Endometrium (tissue), 2 donors: ENCODE measurements around the gene OBSCN.

Source experiments
- FAIRE-seq: peaks from 2 replicates; lab custom pipeline; 2012; peaks lifted over from hg19 to GRCh38; lab: Jason Lieb, UNC
- donor health status: control.
- donor health status: control.

The OBSCN gene

DNA sequence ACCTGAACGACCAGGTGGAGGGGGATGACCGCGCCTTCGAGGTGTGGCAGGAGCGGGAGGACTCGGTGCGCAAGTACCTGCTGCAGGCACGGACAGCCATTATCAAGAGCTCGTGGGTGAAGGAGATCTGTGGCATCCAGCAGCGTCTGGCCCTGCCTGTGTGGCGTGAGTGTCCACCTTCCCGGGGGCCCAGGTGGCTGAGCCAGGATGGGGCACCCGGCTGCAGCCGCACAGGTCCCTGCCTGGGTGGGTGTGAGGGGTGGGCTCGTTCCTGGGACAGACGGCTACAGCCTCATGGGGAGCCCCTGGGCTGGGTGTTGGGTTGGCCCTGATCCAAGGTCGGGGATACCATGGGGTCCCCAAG, 133.6 kb downstream of the OBSCN start:
- FAIRE-seq, result no peak

DNA sequence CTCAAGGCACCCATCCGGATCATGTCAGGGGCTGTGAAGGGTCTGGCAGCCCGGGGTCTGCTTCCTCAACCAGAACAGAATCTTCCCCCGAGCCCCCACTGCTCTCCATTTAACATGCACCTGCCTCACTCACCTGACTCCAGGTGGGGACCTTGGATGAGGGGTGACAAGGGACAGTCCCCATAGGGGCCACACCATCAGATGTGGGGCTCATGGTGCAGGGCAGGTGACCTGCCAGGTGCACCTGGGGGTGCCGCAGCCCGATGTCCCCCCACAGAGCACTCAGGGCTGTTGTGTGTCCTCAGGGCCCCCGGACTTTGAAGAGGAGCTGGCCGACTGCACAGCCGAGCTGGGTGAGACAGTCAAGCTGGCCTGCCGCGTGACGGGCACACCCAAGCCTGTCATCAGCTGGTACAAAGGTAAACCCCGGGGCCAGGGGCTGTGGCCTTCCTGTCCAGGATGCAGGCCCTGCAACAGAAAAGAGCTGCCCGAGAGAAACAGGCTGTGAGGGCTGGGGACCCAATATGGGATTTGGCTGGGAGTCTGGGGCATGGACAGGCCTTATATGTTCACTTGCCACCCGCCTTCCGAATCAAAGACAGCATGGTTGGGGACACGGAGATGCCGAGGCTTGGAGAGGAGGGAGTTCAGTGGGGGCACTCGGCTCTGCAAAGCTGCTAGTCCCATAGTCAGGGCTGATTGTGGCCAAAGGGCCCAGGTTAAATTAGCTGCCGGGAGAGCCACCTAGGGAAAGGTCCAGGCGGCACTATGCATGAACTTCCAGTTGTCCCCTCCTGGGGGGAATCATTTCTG, 134.2 kb downstream of the OBSCN start:
- no peak for FAIRE-seq

DNA sequence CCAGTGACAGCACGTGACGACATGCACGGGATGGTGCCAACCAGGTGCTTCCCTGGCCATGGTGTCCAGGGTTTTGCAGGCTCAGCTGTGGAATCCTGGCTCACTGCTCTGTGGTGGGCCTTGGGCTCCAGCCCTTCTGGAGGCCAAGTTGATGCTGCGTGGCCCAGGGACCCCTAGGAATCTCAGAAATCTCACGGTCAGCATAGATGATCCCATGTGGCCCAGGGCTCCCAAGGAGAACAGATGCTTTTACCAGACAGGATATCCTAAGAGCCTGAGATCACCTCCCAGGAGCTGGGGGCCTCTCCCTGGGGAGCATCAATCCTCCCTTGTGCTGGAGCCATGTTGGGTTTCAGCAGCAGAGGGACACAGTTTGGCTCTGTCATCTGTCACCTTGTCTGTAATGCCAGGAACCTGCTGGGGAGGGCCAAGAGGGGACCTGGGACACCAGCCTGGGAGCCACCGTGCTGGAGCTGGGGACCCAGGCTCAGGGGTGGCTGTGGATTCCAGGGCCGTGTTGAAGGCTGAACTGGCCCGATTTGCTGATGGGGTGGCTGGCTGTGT, 134.9 kb downstream of the OBSCN start:
- no peak for FAIRE-seq

DNA sequence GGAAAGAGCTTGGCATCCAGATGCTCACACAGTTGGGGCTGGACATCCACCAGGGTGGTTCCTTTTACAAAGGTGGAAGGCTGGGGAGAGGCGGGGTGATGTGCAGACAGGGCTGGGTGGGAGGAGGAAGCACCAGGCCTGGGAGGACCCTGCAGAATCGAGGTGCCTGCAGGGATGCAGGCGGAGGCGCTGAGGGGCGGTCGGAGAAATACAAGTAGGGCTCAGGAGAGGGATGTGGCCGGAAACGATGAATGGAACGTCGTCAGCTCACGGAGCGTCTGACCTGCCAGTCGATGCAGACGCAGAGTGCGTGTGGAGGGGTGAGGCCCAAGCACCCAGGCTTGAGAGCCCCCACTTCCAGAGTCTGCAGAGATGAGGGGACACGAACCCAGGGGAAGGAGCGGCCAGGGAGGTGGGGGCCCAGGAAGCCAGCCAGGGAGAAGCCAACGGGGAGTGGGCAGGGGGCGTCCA, 135.4 kb downstream of the OBSCN start:
- no peak for FAIRE-seq

DNA sequence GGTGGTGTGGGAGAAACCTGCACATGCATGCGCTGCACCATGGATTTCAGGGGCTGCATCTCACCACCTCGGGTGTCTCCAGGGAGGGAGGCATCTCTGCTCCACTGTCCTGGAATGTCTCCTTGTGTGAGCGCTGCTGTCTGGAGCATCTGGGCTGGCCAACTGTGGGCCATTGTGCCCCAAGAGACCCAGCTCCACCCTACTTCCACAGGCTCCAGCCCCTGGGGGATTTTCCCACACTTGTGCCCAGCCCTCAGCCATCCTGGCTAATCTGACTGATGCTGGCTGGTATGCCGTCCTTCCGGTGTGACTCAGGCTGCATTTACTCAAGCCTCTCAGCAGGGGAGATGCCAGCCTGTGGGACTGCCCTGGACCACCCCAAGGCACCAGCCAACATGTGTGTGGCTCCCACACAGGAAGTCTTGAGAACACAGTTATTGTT, 136.8 kb downstream of the OBSCN start:
- no peak for FAIRE-seq

DNA sequence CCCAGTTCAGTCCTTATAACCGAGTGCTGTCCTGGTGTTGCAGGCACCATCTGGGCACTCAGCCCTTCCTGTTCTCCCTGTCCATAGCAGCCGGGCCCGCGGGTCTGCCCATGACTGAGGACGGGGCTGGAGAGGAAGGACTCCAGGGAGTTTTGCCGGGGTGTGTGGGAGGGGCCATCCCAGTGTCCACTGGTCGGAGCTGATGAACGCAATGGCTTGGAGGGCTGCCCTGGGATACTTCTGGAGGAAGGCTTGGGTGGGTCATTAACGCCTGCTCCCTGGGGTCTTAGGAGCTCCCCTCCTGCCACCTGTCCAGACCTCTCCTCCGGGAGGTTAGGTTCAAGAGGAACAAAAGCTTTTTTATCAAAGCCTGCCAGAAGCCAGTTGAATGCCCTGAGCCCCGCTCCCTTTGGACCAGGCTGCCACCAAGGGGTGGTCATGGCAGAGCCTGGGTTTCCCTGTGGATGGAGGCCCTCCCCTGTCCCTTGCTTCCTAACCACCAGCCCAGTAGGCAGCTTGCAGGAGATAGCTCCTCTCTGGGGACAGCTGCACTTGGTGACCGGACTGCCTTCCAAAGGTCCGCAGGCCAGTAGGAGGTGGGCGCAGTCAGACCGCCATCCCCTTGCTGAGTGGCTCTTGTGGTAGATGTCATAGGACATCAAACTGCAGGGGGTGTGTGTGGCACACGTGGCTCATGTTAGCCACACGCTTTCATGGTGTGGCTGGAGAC, 137.5 kb downstream of the OBSCN start:
- FAIRE-seq, result no peak

DNA sequence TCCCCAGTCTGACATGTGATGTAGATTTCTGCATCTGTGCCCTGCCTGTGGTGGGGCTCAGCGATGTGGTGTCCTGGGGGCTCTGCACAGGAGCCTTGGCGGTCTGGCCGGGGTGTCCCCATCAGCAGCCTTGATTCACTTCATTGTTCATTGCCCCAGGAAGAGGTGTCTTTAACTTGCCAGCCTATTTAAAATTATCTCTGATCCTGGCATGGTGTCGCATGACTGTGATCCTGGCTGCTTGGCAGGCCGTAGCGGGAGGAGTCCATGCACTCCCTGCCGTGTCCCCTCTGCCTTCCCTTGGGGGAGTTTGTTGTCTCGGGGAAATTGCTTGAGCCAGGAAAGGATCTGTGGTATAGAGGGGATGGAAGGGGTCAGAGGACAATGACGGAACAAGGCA, 138.9 kb downstream of the OBSCN start:
- FAIRE-seq, result no peak

DNA sequence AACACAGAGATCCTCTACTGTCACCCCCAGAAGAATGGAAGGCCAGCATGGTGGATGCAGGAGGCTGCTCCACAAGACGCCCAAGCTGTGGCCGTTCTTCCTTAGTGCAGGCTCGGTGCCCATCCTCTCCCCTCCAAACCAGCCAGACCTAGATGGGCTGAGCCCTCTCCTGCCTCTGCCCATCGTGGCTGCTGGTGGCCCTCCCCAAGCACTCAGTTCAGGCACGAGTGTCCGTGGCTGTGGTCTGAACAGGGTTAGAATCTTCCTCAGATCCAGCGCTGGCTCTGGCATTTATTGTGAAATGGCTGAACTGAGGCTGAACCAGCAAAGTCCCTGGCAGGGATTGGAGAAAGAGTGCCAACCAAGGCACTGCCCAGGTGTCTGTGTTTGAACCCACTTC, 139.3 kb downstream of the OBSCN start:
- no peak for FAIRE-seq

DNA sequence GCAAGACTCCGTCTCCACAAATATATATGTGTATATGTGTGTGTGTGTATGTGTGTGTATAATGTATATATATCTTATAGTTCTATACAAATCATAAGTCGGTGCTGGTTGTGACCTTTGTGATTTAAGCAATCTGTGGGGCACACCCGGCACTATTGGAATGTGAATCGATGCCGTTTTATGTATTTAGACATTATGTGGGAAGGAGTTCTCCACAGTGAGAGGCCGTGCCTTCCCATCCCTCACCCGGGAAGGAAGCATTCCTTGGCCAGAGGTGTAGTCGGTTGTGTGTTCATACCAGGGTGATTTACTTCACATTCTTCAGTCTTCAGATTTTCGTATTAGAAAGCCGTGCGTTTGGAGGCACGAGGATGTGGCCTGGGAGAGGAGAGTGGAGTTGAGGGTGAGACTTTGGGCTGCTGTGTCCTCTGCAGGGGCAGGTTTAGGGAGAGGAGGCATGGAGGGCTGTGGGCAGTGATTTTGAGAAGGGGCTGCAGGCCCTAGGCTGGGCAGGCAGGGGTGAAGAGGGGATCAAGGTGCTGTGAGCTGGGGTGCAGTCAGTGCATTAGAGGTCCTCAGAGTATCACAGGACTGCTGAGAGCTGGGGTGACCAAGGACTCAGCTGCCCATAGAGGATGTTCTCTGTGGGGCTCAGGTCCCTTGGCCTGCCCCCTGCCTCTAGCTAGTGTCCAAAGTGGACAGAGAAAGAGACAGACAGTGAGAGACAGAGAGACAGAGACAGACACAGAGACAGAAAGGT, 141.0 kb downstream of the OBSCN start:
- no peak for FAIRE-seq

DNA sequence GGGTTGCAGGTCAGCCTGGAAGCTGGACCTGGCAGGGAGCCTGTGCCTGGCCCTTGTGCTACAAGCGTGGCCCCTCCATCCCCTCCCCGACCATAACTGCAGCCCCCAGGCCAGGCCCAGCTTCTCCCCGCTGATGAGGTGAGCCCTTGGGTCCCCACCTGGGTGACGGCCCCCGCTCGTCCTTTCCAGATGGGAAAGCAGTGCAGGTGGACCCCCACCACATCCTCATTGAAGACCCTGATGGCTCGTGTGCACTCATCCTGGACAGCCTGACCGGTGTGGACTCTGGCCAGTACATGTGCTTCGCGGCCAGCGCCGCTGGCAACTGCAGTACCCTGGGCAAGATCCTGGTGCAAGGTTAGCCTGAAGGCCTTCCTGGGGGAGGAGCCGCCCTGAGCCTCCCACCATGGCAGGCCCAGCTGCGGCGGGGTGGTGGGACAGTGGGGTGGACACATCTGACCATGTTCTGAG, 141.9 kb downstream of the OBSCN start:
- FAIRE-seq, result no peak

DNA sequence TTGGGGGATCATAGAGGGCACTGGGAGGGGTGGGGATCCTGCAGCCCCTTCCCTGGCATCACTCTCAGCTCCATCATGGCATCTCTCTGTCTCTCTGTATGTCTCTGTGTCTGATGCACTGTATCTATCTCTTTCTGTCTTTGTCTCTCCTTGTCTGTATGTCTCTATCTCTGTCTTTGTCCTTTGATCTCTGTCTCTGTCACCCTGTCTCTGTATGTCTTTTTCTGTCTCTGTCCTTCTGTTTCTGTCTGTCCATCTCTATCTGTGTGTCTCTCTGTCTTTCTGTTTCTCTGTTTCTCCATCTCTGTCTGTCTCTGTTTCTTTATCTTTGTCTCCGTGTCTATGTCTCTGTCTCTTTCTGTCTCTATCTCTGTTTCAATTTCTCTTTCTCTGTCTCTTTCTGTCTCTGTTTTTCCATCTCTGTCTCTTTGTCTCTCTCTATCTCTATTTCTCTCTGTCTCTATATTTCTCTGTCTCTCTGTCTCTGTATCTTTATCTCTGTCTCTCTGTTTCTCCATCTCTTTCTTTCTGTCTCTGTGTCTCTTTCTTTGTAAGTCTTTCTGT, 142.4 kb downstream of the OBSCN start:
- FAIRE-seq, result no peak

DNA sequence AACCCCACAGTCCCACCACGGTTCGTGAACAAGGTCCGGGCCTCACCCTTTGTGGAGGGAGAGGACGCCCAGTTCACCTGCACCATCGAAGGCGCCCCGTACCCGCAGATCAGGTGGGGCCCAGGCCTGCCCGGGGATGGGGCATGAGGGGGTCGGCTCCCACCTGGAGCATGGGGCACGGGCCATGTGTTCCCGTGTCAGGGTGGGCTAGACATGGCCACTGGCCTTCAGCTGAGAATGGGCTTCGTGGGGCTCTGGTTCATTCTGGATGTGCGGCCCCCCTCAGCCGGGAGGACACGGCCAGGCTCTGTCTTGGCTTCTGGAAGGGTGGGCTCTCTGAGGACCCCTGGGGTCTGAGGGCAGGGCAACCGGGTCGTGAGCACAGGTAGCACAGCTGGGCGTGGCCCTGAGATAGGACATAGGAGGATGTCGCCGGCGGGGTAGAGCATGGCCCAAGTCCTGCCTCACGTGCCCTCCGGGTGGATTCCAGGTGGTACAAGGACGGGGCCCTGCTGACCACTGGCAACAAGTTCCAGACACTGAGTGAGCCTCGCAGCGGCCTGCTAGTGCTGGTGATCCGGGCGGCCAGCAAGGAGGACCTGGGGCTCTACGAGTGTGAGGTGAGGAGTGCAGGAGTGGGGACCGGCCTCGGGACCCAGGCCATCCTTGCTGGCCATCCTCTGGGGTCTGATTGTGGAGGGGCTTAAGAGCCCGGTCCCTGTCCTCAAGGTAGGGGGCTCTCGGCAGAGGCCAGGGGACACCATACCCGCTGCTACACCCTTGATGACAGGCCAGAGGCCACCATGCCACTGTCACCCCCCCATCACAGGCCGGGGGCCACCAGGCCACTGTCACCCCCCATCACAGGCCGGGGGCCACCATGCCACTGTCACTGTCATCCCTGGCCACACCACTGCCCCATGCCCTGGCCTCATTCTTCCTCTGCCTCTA, 143.3 kb downstream of the OBSCN start:
- FAIRE-seq, result no peak

DNA sequence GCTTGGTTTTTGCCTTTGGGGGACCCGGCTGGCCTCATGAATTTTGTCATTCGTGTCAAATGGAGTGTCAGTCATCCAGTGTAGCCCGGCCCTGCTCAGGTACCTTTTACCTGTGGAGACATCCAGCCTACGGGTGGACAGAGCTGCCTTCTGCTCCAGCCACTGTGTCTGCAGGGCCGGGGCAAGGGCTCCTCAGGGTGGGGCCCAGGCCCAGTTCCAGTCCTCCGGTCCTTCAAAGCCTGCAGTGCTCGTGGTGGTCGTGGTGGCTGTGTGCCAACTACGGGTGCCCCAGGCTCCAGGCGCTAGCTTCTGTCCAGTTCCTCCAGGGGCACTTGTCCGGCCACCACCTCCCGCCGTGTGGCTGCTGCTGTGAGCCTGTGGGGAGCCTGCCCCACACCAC, 144.0 kb downstream of the OBSCN start:
- no peak for FAIRE-seq

DNA sequence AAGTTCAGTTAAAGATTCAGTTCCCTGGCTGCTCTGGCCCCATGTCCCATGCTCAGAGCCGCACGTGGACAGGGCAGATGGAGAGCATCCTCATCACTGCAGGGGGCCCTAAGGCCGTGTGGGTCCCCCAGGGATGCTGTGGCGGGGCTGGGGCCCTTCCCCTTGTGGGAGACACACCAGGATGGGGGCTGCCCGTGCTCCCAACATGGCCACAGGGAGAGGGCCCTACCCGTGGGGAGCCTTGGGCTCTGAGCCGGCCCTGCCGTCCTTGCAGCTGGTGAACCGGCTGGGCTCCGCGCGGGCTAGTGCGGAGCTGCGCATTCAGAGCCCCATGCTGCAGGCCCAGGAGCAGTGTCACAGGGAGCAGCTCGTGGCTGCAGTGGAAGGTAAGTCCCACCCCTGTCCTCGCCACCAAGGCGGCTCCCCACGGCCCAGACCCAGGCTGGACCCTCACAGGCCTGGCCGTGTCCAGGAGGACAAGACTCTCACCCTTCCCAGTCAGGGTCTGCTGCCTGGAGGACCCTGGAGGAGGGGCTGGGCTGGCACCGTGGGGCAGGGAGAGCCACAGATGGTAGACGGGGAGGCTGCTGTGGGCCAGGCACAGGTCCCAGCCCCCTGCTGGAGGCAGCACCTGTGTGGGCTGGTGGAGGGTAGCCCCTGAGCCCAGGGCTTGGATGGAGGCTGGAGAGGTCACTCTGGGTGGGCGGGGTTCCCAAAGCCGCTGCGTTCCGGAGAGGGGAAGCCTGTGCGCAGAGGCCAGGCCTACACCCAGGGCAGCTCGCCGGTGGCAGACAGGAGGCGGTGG, 145.0 kb downstream of the OBSCN start:
- FAIRE-seq, result no peak

DNA sequence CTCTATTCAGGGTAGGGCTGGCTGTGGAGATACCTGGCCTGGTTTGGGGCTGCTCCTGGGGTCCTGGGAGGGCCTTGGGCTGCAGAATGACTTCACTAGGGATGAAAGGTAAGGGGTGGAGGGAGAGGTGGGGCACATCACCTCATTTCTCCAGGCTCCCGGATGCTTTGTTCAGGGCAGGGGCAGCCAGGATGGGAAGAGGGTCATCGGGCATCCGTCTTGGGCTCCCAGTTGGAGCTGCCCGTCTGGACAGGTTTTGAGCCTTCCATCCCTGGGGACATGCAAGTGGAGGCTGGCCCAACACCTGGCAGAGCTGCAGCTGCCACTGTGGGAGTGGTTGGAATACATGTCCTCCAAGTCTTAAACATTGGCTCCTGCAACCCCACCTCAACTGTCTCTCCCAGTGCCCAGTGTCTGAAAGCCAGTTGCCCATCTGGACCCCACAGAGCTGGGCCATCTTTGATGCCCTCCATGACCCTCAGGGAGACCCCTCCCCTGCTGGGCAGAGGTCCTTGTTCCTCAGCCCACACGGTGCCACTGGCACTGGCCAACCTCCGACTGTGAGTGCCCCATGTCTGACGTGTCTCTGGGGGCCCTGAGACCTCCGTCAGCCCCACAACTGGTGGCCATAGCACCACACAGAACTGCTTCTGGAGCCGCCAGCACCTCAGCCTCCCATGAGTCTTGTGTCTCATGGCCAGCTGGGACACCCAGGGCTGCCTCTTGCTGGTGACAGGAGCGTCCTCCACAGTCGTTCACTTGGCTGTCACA, 145.9 kb downstream of the OBSCN start:
- no peak for FAIRE-seq

DNA sequence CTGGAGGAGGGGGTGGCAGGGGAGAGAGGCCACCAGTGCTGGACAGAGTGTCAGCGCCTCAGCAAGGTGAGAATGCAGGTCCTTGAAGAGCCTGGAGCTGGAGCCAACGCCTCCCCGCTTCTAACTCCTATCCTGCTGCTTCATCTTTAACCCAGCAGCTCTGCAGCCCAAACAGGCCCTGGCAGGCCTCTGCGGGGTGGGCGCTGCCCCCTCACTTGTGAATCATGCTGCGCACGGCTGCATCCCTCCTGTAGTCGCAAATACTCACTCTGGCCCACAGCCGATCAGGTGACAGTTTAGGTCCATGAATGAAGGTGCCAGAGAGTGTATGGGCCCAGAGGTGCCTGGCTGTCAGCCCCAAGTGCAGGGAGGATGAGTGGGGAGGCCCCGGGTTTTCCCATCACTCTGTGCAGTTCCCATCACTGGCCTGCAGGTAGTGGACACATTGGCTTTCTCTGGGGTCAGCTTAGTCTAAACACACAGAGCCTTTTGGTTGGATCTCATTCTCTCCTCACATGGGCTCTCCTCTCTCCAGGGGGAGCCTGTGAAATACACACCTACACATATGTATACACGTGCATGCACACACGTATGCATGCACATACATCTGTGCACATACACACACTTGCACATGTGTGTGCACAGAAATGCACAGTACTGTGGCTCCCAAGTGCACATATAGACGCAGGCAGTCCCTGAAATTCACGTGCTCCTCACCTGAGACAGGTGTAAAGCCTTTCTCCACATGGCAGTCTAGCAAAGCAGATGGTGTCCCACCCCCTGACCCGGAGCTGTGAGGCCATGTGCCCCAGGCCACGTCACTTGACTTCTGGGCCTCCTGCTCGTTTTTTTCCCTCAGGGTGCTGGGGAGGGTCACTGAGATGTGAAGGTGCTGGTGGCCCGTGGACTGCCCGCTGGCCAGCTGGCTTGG, 146.8 kb downstream of the OBSCN start:
- FAIRE-seq, result no peak

DNA sequence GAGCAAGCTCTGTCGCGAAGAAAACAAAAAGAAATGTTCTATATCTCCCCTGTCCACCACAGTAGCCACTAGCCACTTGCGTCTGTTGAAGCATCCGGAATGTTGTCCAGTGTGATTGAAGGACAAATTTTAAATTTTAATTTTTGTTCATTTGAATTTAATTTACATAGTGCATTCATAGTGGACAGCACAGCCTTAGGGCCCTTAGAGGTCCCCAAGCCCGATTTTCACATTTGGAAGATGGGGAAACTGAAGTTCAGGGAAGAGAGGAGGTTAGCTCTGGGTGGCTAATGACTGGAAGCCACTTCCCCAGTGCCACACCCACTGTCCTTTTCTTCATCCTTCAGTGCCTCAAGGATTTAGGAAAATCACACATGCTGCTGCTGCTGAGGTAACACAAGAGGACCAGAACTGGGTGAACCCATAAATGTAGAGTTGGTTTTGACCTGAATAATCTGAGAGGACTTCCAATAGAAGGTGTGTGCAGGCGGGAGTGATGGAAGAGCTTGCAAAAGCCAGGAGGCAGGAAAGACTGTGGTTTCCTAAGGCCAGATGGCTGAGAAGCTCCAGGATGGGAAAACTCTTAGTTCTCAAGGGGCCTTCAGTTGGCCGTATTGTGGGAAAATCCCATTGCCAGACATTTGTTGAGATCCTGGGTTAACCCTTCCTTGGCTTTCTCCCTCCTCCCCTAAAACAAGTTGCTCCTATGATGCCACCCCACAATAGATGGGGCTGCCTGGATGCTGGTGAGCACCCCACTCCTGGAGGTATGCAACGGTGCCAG, 149.2 kb downstream of the OBSCN start:
- no peak for FAIRE-seq
